Renal pelvis (tissue), 3 donors: ENCODE data around the gene NRK. TPM values are rescaled to one million over a fixed set of nuclear protein-coding genes. Genes with fewer than 3 reads are reported as not detected.

Source experiments
- polyA plus RNA-seq, 3 donors: library from polyadenylated mRNA; unstranded; fragments of 120-200 nt; gene quantifications; one replicate each; pipeline ENCODE4 v1.2.1, GENCODE V29; 2013; ENCODE audit not compliant: insufficient read length in 3 of 3

NRK gene
- polyA plus RNA-seq, 3 donors = 13.9 to 15.2 (median 14.3) TPM

Other genes starting within 250 kb of the NRK start
- gene SERPINA7, start 216.2 kb downstream of the NRK start, polyA plus RNA-seq = under 1 TPM in 2 of 3 donors, not detected in 1; 0.14 to 0.28 TPM